Subcutaneous abdominal adipose tissue (tissue), 5 donors: ENCODE measurements around the gene BACE2.
"Not testable (repeated sequence)": the region's sequence is repeated elsewhere in the genome, so short reads cannot be mapped to it uniquely, and the experiment has no call there.

ENCODE experiments used
- H3K27ac ChIP-seq: one replicate; pipeline ENCODE4 v1.7.0; 2013; ENCODE audit warnings: low read depth, mild to moderate bottlenecking, inconsistent platforms, low read length, moderate library complexity
- H3K27me3 ChIP-seq, 5 donors: one replicate each; pipeline ENCODE4 v1.7.0; 2013; ENCODE audit warnings: low read length in 5 of 5, inconsistent platforms in 1 of 5; ENCODE audit not compliant: control insufficient read depth in 5 of 5, insufficient read depth in 4 of 5
- H3K36me3 ChIP-seq, 5 donors: one replicate each; pipeline ENCODE4 v1.7.0; 2013; ENCODE audit warnings: low read length in 5 of 5; ENCODE audit not compliant: control insufficient read depth in 5 of 5, insufficient read depth in 5 of 5
- H3K4me1 ChIP-seq, 5 donors: one replicate each; pipeline ENCODE4 v1.7.0; 2013; ENCODE audit warnings: low read length in 5 of 5, mild to moderate bottlenecking in 3 of 5, moderate library complexity in 1 of 5; ENCODE audit not compliant: control insufficient read depth in 5 of 5, insufficient read depth in 5 of 5
- H3K4me3 ChIP-seq, 5 donors: one replicate each; pipeline ENCODE4 v1.7.0; 2013; ENCODE audit warnings: low read length in 5 of 5, low read depth in 1 of 5
- H3K9ac ChIP-seq, 5 donors: one replicate each; pipeline ENCODE4 v1.7.0; 2013; ENCODE audit warnings: low read length in 5 of 5, mild to moderate bottlenecking in 4 of 5, moderate library complexity in 3 of 5
- H3K9me3 ChIP-seq, 5 donors: one replicate each; pipeline ENCODE4 v1.7.0; 2013; ENCODE audit warnings: low read length in 5 of 5; ENCODE audit not compliant: control insufficient read depth in 5 of 5
- donor health status: healthy.
- donor health status: healthy.
- donor health status: healthy.
- donor health status: healthy.
- donor health status: healthy.

BACE2 gene

DNA sequence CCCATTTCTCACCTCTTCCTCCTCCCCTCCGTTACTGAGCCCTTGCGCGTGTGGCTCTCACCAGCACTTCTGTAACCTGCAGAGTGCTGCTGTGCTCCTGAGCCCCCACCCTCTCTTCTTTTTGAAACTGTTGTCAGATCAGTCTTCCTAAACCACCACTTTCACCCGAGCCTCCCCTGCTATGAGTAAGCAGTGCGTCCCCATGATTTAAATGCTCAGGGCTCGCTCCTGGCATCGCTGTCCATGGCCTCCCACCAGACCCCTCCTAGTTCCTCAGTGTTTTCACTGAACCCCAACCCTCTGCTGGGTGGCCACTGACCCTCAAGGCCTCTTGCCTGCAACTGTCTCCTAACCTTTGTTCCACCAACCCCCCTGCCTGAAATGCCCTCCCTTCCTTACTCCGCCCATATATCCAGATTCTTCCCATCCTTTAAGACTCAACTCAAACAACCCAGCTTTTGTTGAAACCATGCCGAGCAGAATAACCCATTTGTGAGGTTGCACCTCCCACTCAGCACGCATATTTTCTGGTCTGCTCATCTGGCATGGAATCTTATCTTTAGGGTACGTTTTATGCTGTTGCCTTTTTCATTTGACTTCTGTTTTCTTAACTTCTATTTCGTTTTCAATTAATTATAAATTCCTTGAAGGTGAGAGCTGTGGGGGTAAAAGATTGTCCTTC lies 84.1 kb downstream of the BACE2 start:
- Histone ChIP-seq H3K4me1 (peaks cover 0 to 16% (median 1%) of the 10 kb centered on the region in 5 donors), H3K27me3 (no peaks in the 10 kb centered on the region), H3K9ac (no peak overlapping the region), H3K27ac (no peak overlapping the region), H3K9me3 (peaks cover 0 to 12% (median 10%) of the 10 kb centered on the region in 5 donors), H3K4me3 (no peak overlapping the region), H3K36me3 (peaks cover 0 to 58% (median 41%) of the 10 kb centered on the region in 5 donors)

- peaks cover 0 to 15% (median 1%) of the 10 kb centered on the region in 5 donors for H3K4me1 ChIP-seq
- H3K27ac ChIP-seq: no peak overlapping the region
- H3K27me3 ChIP-seq: no peaks in the 10 kb centered on the region
- no peak overlapping the region for H3K9ac ChIP-seq
- H3K4me3 ChIP-seq: no peak overlapping the region
- H3K9me3 ChIP-seq: peaks cover 0 to 12% (median 10%) of the 10 kb centered on the region in 5 donors
- peaks cover 0 to 50% (median 42%) of the 10 kb centered on the region in 5 donors for H3K36me3 ChIP-seq
Observed at GRCh38 chr21:41254090-41254700, 86.2 kb downstream of the BACE2 start.

DNA sequence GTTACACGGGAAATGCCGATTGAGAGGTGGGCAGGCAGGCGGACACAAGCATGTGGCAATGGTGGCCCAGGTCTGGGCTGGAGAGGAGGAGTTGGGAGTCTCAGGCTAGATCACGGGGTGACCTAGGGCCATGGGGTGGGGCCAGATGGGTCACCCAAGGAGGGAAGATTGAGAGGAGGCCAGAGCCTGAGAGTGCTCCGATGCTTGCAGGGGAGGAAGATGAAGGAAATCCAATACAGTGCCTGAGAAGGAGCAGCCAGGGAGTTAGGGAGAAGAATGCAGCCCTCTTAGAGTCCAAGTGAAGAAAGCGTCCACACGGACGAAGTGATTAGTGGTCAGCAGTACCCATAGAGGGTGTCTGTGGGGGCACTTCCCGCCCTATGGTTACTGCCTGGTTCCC lies 87.2 kb downstream of the BACE2 start:
- H3K36me3 ChIP-seq: peaks cover 0 to 45% (median 42%) of the 10 kb centered on the region in 5 donors
- peaks cover 0 to 12% (median 10%) of the 10 kb centered on the region in 5 donors for H3K9me3 ChIP-seq
- no peak overlapping the region for H3K4me3 ChIP-seq
- H3K27me3 ChIP-seq: no peaks in the 10 kb centered on the region
- no peak overlapping the region for H3K27ac ChIP-seq
- H3K4me1 ChIP-seq: peaks cover 0 to 8% (median 1%) of the 10 kb centered on the region in 5 donors
- H3K9ac ChIP-seq: no peak overlapping the region

- not testable (repeated sequence) for H3K9ac ChIP-seq, H3K4me1 ChIP-seq, H3K27ac ChIP-seq, H3K27me3 ChIP-seq, H3K4me3 ChIP-seq
- H3K9me3 ChIP-seq: peaks cover 0 to 12% (median 10%) of the 10 kb centered on the region in 5 donors
- peaks cover 0 to 44% (median 36%) of the 10 kb centered on the region in 5 donors for H3K36me3 ChIP-seq
Observed at GRCh38 chr21:41256231-41256630, 88.3 kb downstream of the BACE2 start.

DNA sequence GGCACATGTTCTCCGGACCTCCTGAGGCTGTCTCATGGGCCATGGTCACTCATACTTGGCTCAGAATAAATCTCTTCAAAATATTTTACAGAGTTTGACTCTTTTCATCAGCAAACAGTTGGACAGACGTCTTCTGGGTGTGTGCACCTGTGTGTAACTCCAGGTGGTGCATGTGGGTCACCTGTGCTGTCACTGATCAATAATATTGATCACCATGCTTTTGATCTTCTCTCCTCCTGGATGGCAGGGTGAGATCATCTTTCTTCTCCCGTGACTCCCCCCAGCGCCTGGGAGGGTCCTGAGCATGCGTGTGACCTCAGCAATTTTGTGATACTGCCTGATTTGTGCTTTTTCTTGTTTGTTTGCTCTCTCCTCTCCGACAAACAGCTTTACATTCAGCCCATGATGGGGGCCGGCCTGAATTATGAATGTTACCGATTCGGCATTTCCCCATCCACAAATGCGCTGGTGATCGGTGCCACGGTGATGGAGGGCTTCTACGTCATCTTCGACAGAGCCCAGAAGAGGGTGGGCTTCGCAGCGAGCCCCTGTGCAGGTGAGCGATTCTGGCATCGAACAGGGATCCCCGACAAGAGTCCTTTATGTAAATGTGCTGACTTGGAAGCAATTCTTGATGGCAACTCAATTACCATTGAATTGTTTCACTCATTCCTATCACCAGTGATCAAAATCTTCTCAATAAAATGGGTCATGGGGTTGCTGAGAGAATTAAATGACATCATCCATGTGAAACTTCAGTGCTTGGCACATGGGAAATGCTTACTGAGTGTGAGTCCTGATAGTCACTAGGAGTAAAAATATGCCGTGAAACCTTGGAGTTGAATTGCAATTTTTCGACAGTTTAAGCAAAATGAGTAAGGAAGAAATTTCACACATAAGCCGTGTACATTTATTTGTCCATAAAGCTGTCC lies 89.1 kb downstream of the BACE2 start:
- no peak overlapping the region for H3K9ac ChIP-seq
- peaks cover 0 to 12% (median 10%) of the 10 kb centered on the region in 5 donors for H3K9me3 ChIP-seq
- H3K4me3 ChIP-seq: no peak overlapping the region
- no peaks in the 10 kb centered on the region for H3K4me1 ChIP-seq
- no peak overlapping the region for H3K27ac ChIP-seq
- no peaks in the 10 kb centered on the region for H3K27me3 ChIP-seq
- peaks cover 0 to 38% (median 32%) of the 10 kb centered on the region in 5 donors for H3K36me3 ChIP-seq

GRCh38 chr21:41258617-41259016 lies 90.7 kb downstream of the BACE2 start:
- H3K27ac ChIP-seq: no peak overlapping the region
- peaks cover 0 to 26% (median 23%) of the 10 kb centered on the region in 5 donors for H3K36me3 ChIP-seq
- H3K4me3 ChIP-seq: no peak overlapping the region
- no peaks in the 10 kb centered on the region for H3K27me3 ChIP-seq
- no peak overlapping the region for H3K9ac ChIP-seq
- H3K9me3 ChIP-seq: peaks cover 0 to 12% (median 8%) of the 10 kb centered on the region in 5 donors
- no peaks in the 10 kb centered on the region for H3K4me1 ChIP-seq

DNA sequence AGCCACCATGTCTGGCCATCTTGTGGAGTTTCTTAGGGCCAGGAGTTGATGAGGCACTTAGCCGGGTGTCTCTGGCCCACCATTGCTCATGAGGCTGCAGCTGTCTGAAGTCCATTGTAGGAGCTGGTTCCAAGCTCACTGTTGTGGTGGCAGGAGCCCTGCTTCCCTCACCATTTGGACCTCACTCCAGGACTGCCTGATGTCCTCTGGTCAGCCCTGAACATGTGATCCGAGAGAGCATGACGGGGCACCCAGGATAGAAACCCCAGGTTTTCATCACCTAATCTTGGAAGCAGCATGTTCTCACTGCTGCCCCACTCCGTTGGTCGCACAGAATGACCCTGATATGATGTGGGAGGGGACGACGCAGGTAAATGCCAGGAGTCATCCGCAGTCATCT lies 92.5 kb downstream of the BACE2 start:
- H3K36me3 ChIP-seq: peaks cover 0 to 20% (median 14%) of the 10 kb centered on the region in 5 donors
- no peak overlapping the region for H3K9ac ChIP-seq
- H3K4me3 ChIP-seq: no peak overlapping the region
- H3K9me3 ChIP-seq: no peaks in the 10 kb centered on the region
- H3K4me1 ChIP-seq: no peaks in the 10 kb centered on the region
- H3K27ac ChIP-seq: no peak overlapping the region
- no peaks in the 10 kb centered on the region for H3K27me3 ChIP-seq

DNA sequence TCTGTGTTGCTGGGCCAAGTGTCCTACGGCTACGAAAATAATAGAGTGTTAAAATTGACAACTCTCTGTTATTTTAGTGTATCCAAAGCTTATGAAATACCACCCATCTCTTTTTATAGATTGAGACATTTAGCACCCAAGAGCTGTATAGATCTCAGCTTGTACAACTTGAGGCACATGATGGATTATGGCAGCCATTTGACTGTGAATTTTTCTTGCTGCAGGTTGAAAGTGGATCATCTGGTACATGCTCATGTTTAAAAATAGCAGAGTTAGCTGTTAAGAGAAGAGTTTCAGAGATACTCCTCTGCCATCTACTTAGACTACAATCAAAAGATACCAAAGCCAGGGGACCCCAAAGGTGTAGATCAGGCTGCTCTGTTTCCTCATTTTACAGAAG lies 99.4 kb downstream of the BACE2 start:
- peaks cover 3 to 4% (median 3%) of the 10 kb centered on the region in 5 donors for H3K36me3 ChIP-seq
- no peak overlapping the region for H3K9ac ChIP-seq
- H3K27ac ChIP-seq: no peak overlapping the region
- H3K9me3 ChIP-seq: peaks cover 0 to 6% (median 0%) of the 10 kb centered on the region in 5 donors
- H3K27me3 ChIP-seq: no peaks in the 10 kb centered on the region
- H3K4me1 ChIP-seq: no peaks in the 10 kb centered on the region
- no peak overlapping the region for H3K4me3 ChIP-seq

GRCh38 chr21:41269535-41269934 lies 101.6 kb downstream of the BACE2 start:
- no peaks in the 10 kb centered on the region for H3K27me3 ChIP-seq
- H3K27ac ChIP-seq: no peak overlapping the region
- no peaks in the 10 kb centered on the region for H3K4me1 ChIP-seq

More at GRCh38 chr21:41269535-41269934, 101.6 kb downstream of the BACE2 start:
- H3K36me3 ChIP-seq: peaks cover 0 to 3% (median under 1%) of the 10 kb centered on the region in 5 donors
- no peak overlapping the region for H3K4me3 ChIP-seq
- H3K9ac ChIP-seq: no peak overlapping the region
- H3K9me3 ChIP-seq: peaks cover 0 to 9% (median 0%) of the 10 kb centered on the region in 5 donors
